HG02885 (cell line): ENCODE measurements around the gene NR3C2.
"Not testable (repeated sequence)": the region's sequence is repeated elsewhere in the genome, so short reads cannot be mapped to it uniquely, and the experiment has no call there.

Experiments used
- ATAC-seq: cut with Tn5 transposase; IDR thresholded peaks from one replicate; pipeline ENCODE4 v1.9.1; 2021; ENCODE audit warnings: mild to moderate bottlenecking; ENCODE audit not compliant: unreplicated experiment, poor library complexity

The NR3C2 gene

DNA sequence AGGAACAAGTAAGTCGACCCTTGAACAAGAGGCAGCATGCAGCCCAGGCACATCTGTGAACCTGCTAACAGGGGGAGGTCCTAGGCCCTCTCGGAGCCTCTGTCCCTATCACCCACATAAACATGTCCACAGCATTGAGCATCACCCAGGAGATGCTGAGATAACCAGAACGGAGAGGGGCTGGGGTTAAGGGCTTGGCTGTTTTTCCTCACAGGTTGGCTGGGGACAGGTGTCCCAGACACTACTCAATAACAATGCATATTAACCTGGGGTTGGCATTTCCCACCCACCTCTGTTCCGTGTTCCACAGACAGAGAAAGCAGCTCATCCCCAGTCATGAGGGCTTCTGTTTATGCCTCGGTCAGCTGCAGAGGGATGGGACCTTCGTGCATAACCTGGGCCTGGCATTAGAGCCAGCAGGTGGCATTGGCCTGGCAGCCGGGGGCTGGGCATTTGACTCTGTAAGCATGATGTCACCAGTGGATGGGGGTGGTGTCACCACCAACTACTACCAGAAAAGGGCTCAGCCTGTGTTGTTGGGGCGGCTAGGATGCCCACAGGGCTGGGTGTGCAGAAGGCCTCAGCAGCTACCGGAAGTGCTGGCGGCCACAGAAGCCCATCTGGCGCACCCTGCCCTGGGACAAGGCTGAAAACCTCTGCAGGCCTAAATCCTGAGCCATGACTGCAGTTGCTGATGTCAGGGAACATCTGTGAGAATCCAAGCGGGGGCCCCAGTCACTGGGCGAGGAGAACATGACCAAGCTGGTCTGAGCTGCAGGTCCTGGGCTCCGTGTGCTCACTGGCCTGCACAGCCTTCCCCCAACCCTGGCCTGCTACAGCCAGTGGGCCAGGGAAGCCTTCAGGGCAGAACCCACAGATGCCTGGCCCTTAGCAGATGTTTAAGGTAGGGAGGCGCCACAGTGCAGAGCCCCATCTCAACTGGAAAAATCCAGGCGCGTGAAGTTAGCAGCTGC is 351.4 kb downstream of the NR3C2 start:
- ATAC-seq = no peak

DNA sequence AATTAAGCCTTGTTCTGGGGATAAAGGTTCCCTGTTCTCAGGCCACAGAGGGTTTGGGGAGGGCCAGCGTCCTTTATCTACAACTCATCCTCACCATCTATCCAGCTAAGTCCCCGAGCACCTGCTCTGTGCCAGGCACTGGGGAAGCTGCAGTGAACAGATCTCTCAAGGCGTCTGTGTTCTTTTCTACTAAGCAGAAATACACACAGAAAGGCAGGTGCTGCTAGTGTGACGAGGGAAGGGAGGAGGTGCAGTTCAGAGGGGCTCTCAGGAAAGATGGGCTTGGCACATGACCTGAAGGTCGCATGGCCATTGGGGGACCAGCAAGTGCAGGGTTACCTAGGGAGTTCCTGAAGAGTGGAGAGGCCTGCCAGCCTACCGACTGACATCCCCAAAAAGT is 352.2 kb downstream of the NR3C2 start:
- ATAC-seq = no peak

DNA sequence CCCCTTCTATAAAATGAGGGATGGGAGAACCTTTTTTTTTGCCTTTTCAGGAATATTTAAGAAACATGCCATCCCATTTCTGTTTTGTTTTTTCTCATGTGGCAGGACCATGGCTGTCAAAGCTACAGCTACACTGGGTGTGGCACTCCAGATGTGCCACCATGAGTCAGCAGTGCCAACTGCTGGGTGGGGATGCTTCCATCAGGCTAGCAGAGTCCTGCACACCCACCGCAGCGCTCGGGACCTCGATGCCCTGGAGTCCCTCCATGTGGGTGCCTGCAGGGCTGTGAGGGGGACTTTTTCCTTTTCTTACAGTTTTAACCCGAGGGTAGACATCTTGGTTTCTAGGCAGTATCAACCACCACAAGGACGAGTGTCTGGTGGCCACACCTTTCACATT is 352.6 kb downstream of the NR3C2 start:
- ATAC-seq = no peak

DNA sequence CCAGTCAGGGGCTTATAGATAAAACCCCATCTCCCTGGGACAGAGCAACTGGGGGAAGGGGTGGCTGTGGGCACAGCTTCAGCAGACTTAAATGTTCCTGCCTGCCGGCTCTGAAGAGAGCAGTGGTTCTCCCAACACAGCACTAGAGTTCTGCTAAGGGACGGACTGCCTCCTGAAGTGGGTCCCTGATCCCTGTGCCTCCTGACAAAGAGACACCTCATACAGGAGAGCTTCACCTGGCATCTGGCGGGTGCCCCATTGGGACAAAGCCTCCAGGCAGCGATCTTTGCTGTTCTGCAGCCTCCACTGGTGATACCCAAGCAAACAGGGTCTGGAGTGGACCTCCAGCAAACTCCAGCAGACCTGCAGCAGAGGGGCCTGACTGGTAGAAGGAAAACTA is 359.1 kb downstream of the NR3C2 start:
- ATAC-seq = not testable (repeated sequence)

DNA sequence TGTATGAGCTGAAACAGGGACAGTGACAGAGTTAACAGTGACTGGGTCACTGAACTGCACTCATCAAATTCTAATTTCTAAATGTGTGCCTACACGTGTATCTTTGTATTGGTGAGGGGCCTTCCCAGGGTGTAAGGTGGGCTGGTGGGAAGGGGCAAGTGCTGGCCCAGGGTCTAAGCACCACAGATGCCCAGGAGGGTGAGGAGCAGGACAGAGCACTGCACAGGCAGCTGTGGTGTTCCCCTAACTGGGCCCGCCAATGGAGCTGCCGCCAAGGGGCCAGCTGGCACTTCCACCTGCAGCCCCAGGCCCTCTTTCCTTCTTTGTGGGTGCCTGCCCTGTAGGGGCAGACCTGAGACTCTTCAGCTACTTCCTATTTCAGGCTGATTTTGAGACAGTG is 360.5 kb downstream of the NR3C2 start:
- ATAC-seq = no peak

DNA sequence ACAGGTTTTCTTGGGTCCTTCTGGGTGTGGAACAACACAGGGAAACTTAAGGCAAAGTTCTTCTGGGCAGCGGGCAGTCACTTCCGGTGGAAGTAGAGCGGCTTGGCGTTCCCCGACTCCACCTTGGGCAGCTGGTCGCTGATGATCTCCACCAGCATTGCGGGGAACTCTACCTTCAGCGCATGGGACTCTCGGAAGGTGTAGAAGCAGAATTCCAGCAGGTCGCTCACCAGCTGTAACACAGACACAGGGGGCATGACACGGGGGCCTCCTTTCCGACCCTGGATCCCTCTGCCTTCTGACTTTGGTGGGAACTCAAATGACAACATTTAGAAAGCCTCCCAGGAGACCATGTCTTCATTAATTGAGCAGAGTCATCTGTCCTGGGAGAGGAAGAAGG is 360.9 kb downstream of the NR3C2 start:
- ATAC-seq = no peak

DNA sequence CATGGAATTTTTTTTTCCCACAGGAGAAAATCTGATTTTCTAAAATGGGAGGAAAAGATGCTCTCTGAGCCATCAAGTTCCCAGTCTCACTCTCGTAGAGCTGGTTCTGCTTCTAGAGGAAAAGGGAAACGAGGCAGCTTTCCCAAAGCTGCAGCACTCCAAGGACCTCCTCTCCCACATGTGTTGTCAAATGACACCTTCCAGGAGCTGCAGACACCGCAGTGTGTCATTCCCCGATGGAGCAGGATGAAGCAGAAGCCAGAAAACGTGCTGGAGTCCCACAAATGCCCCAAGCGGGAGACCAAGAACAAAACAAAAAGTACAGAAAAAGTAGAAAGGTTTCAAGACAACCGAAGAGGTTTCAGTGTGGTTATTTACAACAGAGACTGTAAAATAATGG is 362.3 kb downstream of the NR3C2 start:
- no peak for ATAC-seq

DNA sequence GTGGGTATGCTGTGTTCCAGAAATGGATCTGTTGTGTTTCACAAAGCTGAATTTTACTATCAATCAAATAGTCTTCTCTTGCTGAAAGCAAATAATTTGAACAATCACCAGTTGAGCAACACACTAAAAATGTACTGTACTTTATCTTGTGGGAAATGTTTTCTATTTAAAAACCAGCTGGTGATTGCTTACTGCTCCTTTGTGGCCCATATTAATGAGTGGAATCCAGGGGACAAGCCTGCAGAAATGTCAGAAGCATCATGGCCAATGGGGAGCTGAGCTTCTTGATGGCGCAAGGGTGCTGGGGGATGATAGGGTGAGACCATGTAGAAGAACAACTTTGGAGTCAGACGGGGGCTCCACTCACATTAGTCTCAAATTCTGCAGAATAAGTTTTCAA is 364.2 kb downstream of the NR3C2 start:
- ATAC-seq = no peak

DNA sequence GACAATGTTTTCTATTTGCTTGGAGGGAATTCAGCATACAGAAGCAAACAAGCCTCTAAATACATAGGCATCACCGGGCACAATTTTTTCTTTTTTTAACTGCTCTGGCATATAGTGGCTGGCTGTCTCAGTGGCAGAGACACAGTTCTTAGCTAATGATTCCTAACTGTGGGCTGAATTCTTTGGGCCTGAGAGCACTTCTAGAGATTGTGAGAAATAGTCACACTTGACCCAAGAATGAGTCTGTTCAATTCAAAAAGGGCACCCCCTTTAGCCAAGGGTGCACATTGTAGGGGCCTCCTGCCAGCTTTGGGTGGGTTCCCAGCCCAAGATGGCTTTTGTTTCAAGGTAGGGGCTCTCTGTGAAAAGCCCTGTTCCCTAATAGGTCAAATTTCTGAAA is 364.6 kb downstream of the NR3C2 start:
- no peak for ATAC-seq

DNA sequence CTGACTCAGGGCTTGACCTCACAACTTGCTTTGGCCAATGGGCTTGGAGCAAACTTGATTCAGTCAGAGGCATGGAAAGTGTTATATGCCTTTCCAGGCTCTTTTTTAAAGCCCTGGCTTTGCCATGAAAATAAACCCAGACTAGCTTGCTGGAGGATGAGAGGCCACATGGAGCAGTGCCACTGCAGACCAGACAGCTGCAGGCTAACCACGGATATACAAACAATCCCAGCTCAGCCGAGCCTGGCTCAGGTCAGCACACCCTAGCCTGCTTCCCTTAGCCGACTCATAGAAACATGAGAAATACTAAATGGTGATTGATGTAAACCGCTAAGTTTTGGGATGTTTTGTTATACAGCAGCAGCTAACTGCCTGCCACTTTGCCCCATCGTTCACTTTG is 365.2 kb downstream of the NR3C2 start:
- ATAC-seq = no peak

DNA sequence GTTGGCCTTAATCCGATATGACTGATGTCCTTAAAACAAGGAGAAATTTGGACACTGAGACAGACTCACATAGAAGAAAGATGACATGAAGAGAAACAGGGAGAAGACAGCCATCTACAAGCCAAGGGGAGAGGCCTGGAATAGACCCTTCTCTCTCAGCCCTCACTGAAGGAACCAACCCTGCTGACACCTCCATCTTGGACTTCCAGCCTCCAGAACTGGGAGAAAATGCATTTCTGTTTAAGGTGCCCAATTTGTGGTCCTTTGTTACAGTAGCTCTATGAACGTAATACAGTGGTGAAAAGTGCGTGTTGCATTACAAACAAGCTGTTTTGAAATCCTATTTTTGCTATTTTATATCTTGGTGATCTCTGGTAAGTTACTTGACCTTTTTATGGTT is 366.8 kb downstream of the NR3C2 start:
- no peak for ATAC-seq

DNA sequence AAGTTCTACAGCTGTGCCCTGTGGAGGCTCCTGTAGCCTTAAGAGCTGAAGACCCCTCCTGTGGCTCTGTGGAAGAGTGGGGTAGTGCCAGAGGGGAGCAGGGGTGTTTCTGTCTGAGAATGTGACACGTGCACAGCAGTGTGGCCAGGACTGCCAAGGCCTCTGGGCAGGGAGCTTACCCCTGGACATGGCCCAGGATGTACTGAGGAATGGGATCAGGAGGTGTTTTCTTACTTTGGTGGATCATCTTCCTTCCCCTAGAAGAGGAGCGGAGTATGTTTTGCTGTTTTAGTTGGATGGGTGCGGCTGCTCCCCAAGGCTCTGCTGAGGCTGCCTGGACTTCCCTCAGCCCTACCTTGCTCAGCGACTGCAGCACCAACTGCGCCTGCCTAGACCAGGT is 367.8 kb downstream of the NR3C2 start:
- no peak for ATAC-seq

DNA sequence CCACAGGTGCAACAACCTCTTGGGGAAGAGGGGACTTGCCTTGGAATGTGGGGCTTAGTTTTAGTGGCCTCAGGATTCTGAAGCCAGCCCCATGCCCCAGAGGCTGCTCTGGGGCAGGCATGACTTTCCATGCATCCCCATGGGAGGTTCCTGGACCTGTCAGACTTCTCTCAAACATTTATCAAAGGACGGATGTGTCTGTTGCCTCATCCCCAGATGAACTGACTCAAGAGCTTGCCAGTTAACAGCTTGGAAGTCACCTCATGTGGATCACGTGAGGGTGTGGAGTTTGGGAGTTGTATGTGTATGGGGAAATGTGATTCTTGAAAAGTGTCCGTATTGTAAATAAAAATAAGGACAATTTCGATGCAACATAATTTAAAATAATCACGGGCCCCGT is 368.9 kb downstream of the NR3C2 start:
- no peak for ATAC-seq

DNA sequence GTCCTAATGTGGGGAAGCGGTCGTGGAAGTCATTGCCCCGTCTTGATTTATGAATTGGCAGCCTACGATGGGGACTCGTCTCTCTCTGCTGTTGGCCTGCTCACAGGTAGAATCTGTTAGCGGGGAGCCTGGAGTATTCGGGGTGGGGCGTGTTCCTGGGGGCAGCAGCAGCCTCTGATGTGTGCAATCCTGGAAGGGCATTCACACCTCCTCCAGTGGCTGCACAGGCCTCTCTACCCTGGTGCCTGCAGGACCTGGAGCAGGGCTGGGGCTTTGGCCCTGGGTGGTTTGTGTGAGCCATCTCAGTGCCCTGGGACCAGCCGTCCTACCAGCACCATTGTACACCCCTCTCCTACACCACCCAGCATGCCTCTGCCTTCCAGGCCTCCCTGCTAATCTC is 369.4 kb downstream of the NR3C2 start:
- no peak for ATAC-seq

DNA sequence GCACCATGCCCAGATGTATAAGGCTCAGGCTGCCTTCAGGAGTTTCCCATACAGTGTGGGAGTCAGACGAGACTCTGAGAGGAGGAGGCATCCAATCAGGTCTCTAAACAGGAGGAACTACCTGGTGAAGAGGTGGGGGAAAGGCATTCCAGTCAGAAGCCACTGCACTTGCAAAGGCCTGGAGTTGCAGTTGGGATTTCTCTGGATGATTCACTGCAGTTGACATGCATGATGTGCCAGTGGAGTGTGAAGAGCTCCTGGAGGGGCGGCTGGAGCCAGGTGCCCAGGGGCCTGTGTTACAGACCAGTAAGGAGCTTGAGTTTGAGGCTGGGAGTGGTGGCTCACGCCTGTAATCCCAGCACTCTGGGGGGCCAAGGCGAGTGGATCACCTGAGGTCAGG is 371.2 kb downstream of the NR3C2 start:
- no peak for ATAC-seq

DNA sequence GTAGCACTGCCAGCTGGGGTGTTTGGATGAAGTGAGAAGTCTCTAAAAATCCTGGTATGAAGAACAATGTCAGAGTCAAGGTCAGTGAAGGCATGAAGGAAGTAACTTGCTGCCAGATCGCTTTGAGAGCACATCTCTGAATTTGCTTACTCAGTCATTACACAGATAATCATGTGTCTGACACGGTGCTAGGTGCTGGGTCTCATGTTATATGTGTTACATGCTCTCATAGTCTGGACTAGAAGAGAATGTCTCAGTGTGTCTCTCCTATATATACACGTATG is 372.4 kb downstream of the NR3C2 start:
- no peak for ATAC-seq

DNA sequence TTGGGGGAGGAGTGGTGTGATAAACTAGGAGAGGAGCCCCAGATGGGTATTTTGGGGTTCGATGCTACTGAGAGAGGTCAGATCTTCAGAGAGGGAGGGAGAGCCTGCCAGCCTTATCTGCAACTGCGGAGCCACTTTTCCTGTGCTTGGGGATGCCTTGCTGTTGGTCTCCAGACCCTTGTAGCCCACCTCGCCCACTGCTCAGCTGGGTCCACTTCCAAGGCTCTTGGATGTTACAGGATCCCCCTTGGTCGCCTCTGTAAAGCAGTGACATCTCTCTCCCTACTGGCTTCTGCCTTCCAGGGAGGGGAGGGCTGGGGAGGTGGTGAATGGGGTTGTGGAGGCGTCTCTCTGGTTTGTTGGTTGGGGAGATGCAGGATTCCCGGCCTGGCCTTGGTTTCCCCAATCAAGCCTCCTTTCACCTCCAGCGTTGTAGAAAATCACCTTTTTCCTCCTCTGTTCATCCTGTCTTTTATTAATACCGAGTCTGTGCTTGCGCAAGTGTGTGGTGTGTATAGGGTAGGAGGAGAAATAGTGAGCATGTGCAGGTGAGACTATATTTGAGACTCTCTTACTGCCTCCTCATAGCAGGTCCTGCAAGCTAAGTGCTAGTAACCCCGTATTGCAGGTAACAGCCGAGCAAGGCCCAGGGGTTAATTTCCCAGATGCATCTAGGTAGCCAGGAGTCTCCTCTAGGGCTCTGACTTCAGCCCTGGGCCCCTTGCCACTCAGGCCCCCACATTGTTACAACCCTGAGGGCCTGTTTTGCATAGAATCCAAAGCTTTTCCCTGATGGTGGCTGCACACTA is 372.9 kb downstream of the NR3C2 start:
- no peak for ATAC-seq

DNA sequence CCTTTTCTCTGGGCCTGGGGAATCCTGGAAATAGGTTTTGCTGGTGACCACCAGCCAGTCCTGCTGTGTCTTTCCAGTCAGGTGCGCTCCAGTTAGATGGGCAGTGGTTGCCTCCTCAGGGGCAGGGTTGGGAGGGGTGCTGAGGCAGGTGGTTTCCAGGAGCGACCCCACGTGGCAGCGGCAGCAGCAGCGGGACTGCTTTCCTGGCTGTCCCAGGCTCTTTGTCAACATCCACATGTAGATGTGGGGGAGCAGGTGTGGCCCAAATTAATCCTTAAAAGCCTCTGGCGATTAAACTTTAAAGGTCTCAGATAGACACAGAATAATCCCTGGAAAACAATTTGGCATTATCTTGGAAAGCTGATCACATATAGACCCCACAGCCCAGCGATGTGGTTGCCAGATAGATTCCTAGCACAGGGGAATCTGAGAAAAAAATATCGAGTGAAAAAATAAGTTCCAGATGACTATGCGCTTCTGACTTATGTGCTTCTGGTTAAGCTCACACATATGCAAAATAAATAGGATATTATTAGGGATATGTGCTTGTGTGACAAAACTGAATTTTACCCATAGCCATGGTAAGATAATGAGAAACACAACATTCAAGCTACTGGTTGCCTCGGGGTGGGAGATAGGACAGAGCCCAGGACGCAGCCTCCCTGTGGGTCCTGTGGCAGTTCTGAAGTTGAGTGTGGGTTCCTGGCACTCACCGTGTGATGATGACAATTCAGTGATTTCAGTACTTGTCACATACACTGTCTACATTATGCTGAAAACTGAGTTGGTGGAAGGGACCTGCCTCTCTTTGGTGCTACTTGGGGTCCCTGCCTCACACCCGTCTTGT is 373.9 kb downstream of the NR3C2 start:
- no peak for ATAC-seq

DNA sequence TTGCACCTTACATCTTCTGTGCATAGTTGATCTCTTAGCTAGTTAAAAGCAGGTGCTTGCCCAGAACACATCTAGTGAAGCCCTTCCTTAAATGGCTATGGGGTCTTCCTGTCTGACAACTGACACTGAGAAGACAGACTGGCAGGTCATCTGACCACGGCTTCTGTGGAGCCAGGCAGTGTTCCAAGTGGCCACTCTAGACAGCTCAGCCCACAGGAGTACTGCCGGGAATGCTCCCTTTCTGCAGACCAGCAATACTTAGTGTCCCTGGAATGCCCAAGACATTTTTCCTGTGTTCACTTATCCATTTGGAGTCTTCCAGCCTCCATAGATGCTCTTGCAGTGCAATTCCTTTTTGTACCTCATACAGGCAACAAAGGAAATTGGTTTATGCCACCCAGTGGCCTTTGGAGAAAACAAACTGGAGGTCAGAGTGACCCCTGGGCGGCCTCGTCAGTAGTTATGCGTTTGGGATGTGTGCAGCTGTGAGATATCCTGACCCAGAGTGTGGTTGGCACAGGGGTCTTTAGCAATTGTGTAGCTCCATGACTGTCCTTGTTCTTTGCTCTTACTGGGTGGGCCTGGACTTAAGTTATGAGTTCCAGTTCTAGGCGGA is 374.8 kb downstream of the NR3C2 start:
- ATAC-seq = no peak

DNA sequence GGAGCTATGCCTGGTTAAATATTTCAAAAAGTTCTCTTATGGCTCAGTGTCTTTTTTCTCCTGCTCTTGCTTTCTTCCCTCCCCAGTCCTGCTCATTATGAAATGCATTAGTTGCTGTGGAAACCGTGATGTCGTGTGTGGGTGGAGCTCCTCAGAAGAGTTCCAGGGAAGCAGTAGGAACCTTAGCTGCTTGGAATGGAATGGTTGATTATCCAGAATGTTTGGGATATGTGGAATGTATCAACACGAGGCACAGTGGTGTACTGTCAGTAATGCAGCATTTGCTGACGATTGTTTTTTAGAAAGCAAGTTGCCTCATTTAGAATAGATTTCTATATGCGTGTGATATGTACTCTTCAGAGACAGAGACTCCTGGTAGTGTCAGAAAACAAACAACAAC is 377.1 kb downstream of the NR3C2 start:
- no peak for ATAC-seq
